ENCODE results near the gene PAX3. TPM values are rescaled to one million over a fixed set of nuclear protein-coding genes. Genes with fewer than 3 reads are reported as not detected.
A peak's percentile ranks its signal among the peaks of the same experiment; 100 is the strongest.

PAX3 gene
- total and polyA plus RNA-seq, 9 donors, result 0.19 to 2.2 (median 0.45) TPM

- Histone ChIP-seq H3K27ac (ENCODE audit: low read length) (no peak overlapping the region), H3K4me3 (ENCODE audit: low read length) (no peak overlapping the region), H3K9me3 (replicated peaks; ENCODE audit: control insufficient read depth, low read depth, low read length) (no peaks in the 10 kb centered on the region), H3K36me3 (ENCODE audit: control insufficient read depth, insufficient read depth, low read length) (no peaks in the 10 kb centered on the region), H3K27me3 (ENCODE audit: control insufficient read depth, insufficient read depth, low read length) (peaks cover 3% of the 10 kb centered on the region), H3K4me1 (ENCODE audit: control insufficient read depth, insufficient read depth, low read length) (no peaks in the 10 kb centered on the region)
- DNase-seq, result no peak
- WGBS (ENCODE audit: insufficient coverage), result 60% methylated on average over 5 of the region's 9 CpGs
These were observed 29.7 kb downstream of the PAX3 start for GRCh38 chr2:222269132-222269531.

- DNase-seq, result peak; percentile 61
- no peaks in the 10 kb centered on the region for H3K9me3 ChIP-seq (replicated peaks; ENCODE audit: control insufficient read depth, low read depth, low read length)
- no peaks in the 10 kb centered on the region for H3K36me3 ChIP-seq (ENCODE audit: control insufficient read depth, insufficient read depth, low read length)
- H3K27ac ChIP-seq (ENCODE audit: low read length), result no peak overlapping the region
- peaks cover 3% of the 10 kb centered on the region for H3K27me3 ChIP-seq (ENCODE audit: control insufficient read depth, insufficient read depth, low read length)
- no peaks in the 10 kb centered on the region for H3K4me1 ChIP-seq (ENCODE audit: control insufficient read depth, insufficient read depth, low read length)
- 8% methylated on average over 2 of the region's 16 CpGs for WGBS (ENCODE audit: insufficient coverage)
- no peak overlapping the region for H3K4me3 ChIP-seq (ENCODE audit: low read length)
These were observed 30.3 kb downstream of the PAX3 start for GRCh38 chr2:222268311-222268990.

- Histone ChIP-seq H3K36me3 (ENCODE audit: control insufficient read depth, insufficient read depth, low read length) (no peaks in the 10 kb centered on the region), H3K4me3 (ENCODE audit: low read length) (no peak overlapping the region), H3K27ac (ENCODE audit: low read length) (no peak overlapping the region), H3K9me3 (replicated peaks; ENCODE audit: control insufficient read depth, low read depth, low read length) (no peaks in the 10 kb centered on the region), H3K4me1 (ENCODE audit: control insufficient read depth, insufficient read depth, low read length) (no peaks in the 10 kb centered on the region), H3K27me3 (ENCODE audit: control insufficient read depth, insufficient read depth, low read length) (peaks cover 3% of the 10 kb centered on the region)
- no CpG with 5 or more reads among the region's 4 CpGs for WGBS (ENCODE audit: insufficient coverage)
- no peak for DNase-seq
These were observed 33.9 kb downstream of the PAX3 start for GRCh38 chr2:222264791-222265320.

GRCh38 chr2:222261504-222261903, 37.3 kb downstream of the PAX3 start:
- peaks cover 2% of the 10 kb centered on the region for H3K27me3 ChIP-seq (ENCODE audit: control insufficient read depth, insufficient read depth, low read length)
- H3K36me3 ChIP-seq (ENCODE audit: control insufficient read depth, insufficient read depth, low read length), result no peaks in the 10 kb centered on the region
- H3K9me3 ChIP-seq (replicated peaks; ENCODE audit: control insufficient read depth, low read depth, low read length), result no peaks in the 10 kb centered on the region
- no peak for DNase-seq
- H3K4me3 ChIP-seq (ENCODE audit: low read length), result no peak overlapping the region
- no CpG with 5 or more reads among the region's 2 CpGs for WGBS (ENCODE audit: insufficient coverage)
- no peaks in the 10 kb centered on the region for H3K4me1 ChIP-seq (ENCODE audit: control insufficient read depth, insufficient read depth, low read length)
- no peak overlapping the region for H3K27ac ChIP-seq (ENCODE audit: low read length)

GRCh38 chr2:222257645-222258044, 41.2 kb downstream of the PAX3 start:
- Histone ChIP-seq H3K36me3 (ENCODE audit: control insufficient read depth, insufficient read depth, low read length) (no peaks in the 10 kb centered on the region), H3K27ac (ENCODE audit: low read length) (no peak overlapping the region), H3K4me3 (ENCODE audit: low read length) (no peak overlapping the region), H3K27me3 (ENCODE audit: control insufficient read depth, insufficient read depth, low read length) (peaks cover 2% of the 10 kb centered on the region), H3K4me1 (ENCODE audit: control insufficient read depth, insufficient read depth, low read length) (no peaks in the 10 kb centered on the region), H3K9me3 (replicated peaks; ENCODE audit: control insufficient read depth, low read depth, low read length) (no peaks in the 10 kb centered on the region)
- no peak for DNase-seq
- WGBS (ENCODE audit: insufficient coverage), result 71% methylated on average over 2 of the region's 6 CpGs

- H3K27me3 ChIP-seq (ENCODE audit: control insufficient read depth, insufficient read depth, low read length), result peaks cover 2% of the 10 kb centered on the region
- no peak overlapping the region for H3K27ac ChIP-seq (ENCODE audit: low read length)
- no peaks in the 10 kb centered on the region for H3K4me1 ChIP-seq (ENCODE audit: control insufficient read depth, insufficient read depth, low read length)
- no peak overlapping the region for H3K4me3 ChIP-seq (ENCODE audit: low read length)
- no peaks in the 10 kb centered on the region for H3K36me3 ChIP-seq (ENCODE audit: control insufficient read depth, insufficient read depth, low read length)
- DNase-seq, result no peak
- H3K9me3 ChIP-seq (replicated peaks; ENCODE audit: control insufficient read depth, low read depth, low read length), result no peaks in the 10 kb centered on the region
- 18% methylated on average over 7 of the region's 8 CpGs for WGBS (ENCODE audit: insufficient coverage)
These were observed 42.5 kb downstream of the PAX3 start for GRCh38 chr2:222256250-222256649.

GRCh38 chr2:222255090-222255489, 43.7 kb downstream of the PAX3 start:
- Histone ChIP-seq H3K36me3 (ENCODE audit: control insufficient read depth, insufficient read depth, low read length) (no peaks in the 10 kb centered on the region), H3K4me1 (ENCODE audit: control insufficient read depth, insufficient read depth, low read length) (no peaks in the 10 kb centered on the region), H3K27me3 (ENCODE audit: control insufficient read depth, insufficient read depth, low read length) (peaks cover 2% of the 10 kb centered on the region), H3K4me3 (ENCODE audit: low read length) (no peak overlapping the region), H3K9me3 (replicated peaks; ENCODE audit: control insufficient read depth, low read depth, low read length) (no peaks in the 10 kb centered on the region), H3K27ac (ENCODE audit: low read length) (no peak overlapping the region)
- no peak for DNase-seq

GRCh38 chr2:222250313-222250712, 48.5 kb downstream of the PAX3 start:
- H3K4me3 ChIP-seq (ENCODE audit: low read length), result no peak overlapping the region
- no peaks in the 10 kb centered on the region for H3K27me3 ChIP-seq (ENCODE audit: control insufficient read depth, insufficient read depth, low read length)
- no peak overlapping the region for H3K27ac ChIP-seq (ENCODE audit: low read length)
- no peaks in the 10 kb centered on the region for H3K9me3 ChIP-seq (replicated peaks; ENCODE audit: control insufficient read depth, low read depth, low read length)
- no peak for DNase-seq
- H3K36me3 ChIP-seq (ENCODE audit: control insufficient read depth, insufficient read depth, low read length), result no peaks in the 10 kb centered on the region
- no peaks in the 10 kb centered on the region for H3K4me1 ChIP-seq (ENCODE audit: control insufficient read depth, insufficient read depth, low read length)
- WGBS (ENCODE audit: insufficient coverage), result no CpG with 5 or more reads among the region's 1 CpG

- DNase-seq, result no peak
- H3K4me1 ChIP-seq (ENCODE audit: control insufficient read depth, insufficient read depth, low read length), result no peaks in the 10 kb centered on the region
- no peaks in the 10 kb centered on the region for H3K9me3 ChIP-seq (replicated peaks; ENCODE audit: control insufficient read depth, low read depth, low read length)
- H3K27ac ChIP-seq (ENCODE audit: low read length), result no peak overlapping the region
- no peaks in the 10 kb centered on the region for H3K27me3 ChIP-seq (ENCODE audit: control insufficient read depth, insufficient read depth, low read length)
- no peaks in the 10 kb centered on the region for H3K36me3 ChIP-seq (ENCODE audit: control insufficient read depth, insufficient read depth, low read length)
- WGBS (ENCODE audit: insufficient coverage), result 77% methylated on average over 4 of the region's 5 CpGs
- no peak overlapping the region for H3K4me3 ChIP-seq (ENCODE audit: low read length)
These were observed 49.4 kb downstream of the PAX3 start for GRCh38 chr2:222249444-222249843.

GRCh38 chr2:222248818-222249217, 50.0 kb downstream of the PAX3 start:
- Histone ChIP-seq H3K4me3 (ENCODE audit: low read length) (no peak overlapping the region), H3K27me3 (ENCODE audit: control insufficient read depth, insufficient read depth, low read length) (no peaks in the 10 kb centered on the region), H3K4me1 (ENCODE audit: control insufficient read depth, insufficient read depth, low read length) (no peaks in the 10 kb centered on the region), H3K9me3 (replicated peaks; ENCODE audit: control insufficient read depth, low read depth, low read length) (no peaks in the 10 kb centered on the region), H3K36me3 (ENCODE audit: control insufficient read depth, insufficient read depth, low read length) (no peaks in the 10 kb centered on the region), H3K27ac (ENCODE audit: low read length) (no peak overlapping the region)
- WGBS (ENCODE audit: insufficient coverage), result no CpG with 5 or more reads among the region's 1 CpG
- DNase-seq, result no peak

GRCh38 chr2:222248256-222248655, 50.5 kb downstream of the PAX3 start:
- 33% methylated on average over 2 of the region's 2 CpGs for WGBS (ENCODE audit: insufficient coverage)
- Histone ChIP-seq H3K27me3 (ENCODE audit: control insufficient read depth, insufficient read depth, low read length) (no peaks in the 10 kb centered on the region), H3K27ac (ENCODE audit: low read length) (no peak overlapping the region)

More at GRCh38 chr2:222248256-222248655, 50.5 kb downstream of the PAX3 start:
- DNase-seq, result no peak
- H3K4me1 ChIP-seq (ENCODE audit: control insufficient read depth, insufficient read depth, low read length), result no peaks in the 10 kb centered on the region
- H3K9me3 ChIP-seq (replicated peaks; ENCODE audit: control insufficient read depth, low read depth, low read length), result no peaks in the 10 kb centered on the region
- H3K4me3 ChIP-seq (ENCODE audit: low read length), result no peak overlapping the region
- no peaks in the 10 kb centered on the region for H3K36me3 ChIP-seq (ENCODE audit: control insufficient read depth, insufficient read depth, low read length)

Data from muscle of leg (tissue), 11 donors.